HepG2 (cell line): ENCODE results near the gene FDXR. TPM values are rescaled to one million over a fixed set of nuclear protein-coding genes. Genes with fewer than 3 reads are reported as not detected.
A peak's percentile ranks its signal among the peaks of the same experiment; 100 is the strongest.

Experiments
- ATAC-seq: fragments of 200-7000 bp; cut with Tn5 transposase; 3 replicates; pipeline ENCODE4 v1.9.1; 2020; ENCODE audit warnings: mild to moderate bottlenecking, moderate library complexity
- BruUV-seq: library from RNA; stranded (reverse); fragments of 400-500 nt; replicated peaks from 2 replicates; lab custom pipeline; 2021; lab: Mats Ljungman, UMichigan
- CTCF ChIA-PET: fragments of 300-600 bp; formaldehyde crosslinking; extraction: SDS; loops from one replicate; lab custom pipeline; 2021; ENCODE audit warnings: low total read pairs, inconsistent platforms, low intra/inter-chr PET ratio; lab: Yijun Ruan, JAX
- POLR2A ChIA-PET: fragments of 350-600 bp; sonication (Branson Sonifier 250); formaldehyde crosslinking; loops from one replicate; lab custom pipeline; 2020; ENCODE audit warnings: antibody characterized with exemption, inconsistent platforms; lab: Yijun Ruan, JAX
- DNase-seq: peaks from one replicate; pipeline ENCODE4 v3.0.0-alpha.2; 2015; ENCODE audit warnings: low spot score
- FAIRE-seq: peaks from 3 replicates; lab custom pipeline; 2011; peaks lifted over from hg19 to GRCh38; lab: Jason Lieb, UNC
- H2AFZ ChIP-seq: one replicate; pipeline ENCODE4 v1.6.1; 2011; ENCODE audit warnings: low read length, inconsistent platforms
- H3K27ac ChIP-seq: fragments of 300-600 bp; 3 replicates; pipeline ENCODE4 v1.8.0; 2011; ENCODE audit warnings: mixed run types, mild to moderate bottlenecking, mixed read lengths, low read length, inconsistent platforms; ENCODE audit not compliant: insufficient read depth; ENCODE audit errors: extremely low read length
- H3K27me3 ChIP-seq, 2 experiments: fragments of 200-600 bp in 1 of 2; 2 replicates in 1 of 2; 3 replicates in 1 of 2; pipeline versions ENCODE4 v1.6.0 to v1.8.0; 2011; ENCODE audit warnings: low read length in 2 of 2, mild to moderate bottlenecking in 2 of 2, moderate library complexity in 2 of 2, inconsistent platforms in 1 of 2; ENCODE audit not compliant: insufficient read depth in 2 of 2, control insufficient read depth in 1 of 2
- H3K36me3 ChIP-seq, 2 experiments: fragments of 200-600 bp in 1 of 2; replicated peaks in 1 of 2; 2 replicates in 1 of 2; 3 replicates in 1 of 2; pipeline versions ENCODE4 v1.5.1 to v1.8.0; 2011; ENCODE audit warnings: low read length in 2 of 2, inconsistent platforms in 1 of 2; ENCODE audit not compliant: insufficient read depth in 2 of 2, control insufficient read depth in 1 of 2
- H3K4me1 ChIP-seq: 2 replicates; pipeline ENCODE4 v1.5.1; 2012; ENCODE audit warnings: low read length, inconsistent platforms; ENCODE audit not compliant: insufficient read depth
- H3K4me2 ChIP-seq: 2 replicates; pipeline ENCODE4 v1.6.0; 2011; ENCODE audit warnings: low read depth, low read length, inconsistent platforms
- H3K4me3 ChIP-seq, 3 experiments: fragments of 200-600 bp in 1 of 3; sonication (generic), shearing (Covaris generic) in 1 of 3; replicated peaks in 1 of 3; 2 replicates each; pipeline ENCODE4 v1.5.1; 2011 to 2016; ENCODE audit warnings: low read length in 3 of 3, inconsistent platforms in 2 of 3, low read depth in 2 of 3, mild to moderate bottlenecking in 2 of 3, control low read depth in 1 of 3, mixed read lengths in 1 of 3; ENCODE audit not compliant: insufficient read depth in 1 of 3
- H3K79me2 ChIP-seq: one replicate; pipeline ENCODE4 v1.6.1; 2011; ENCODE audit warnings: low read length, inconsistent platforms; ENCODE audit not compliant: insufficient read depth
- H3K9ac ChIP-seq: 2 replicates; pipeline ENCODE4 v1.6.0; 2011; ENCODE audit warnings: mild to moderate bottlenecking, low read depth, low read length, inconsistent platforms; ENCODE audit not compliant: insufficient read depth
- H3K9me3 ChIP-seq: 2 replicates; pipeline ENCODE4 v1.5.1; 2012; ENCODE audit warnings: mild to moderate bottlenecking, low read length
- H4K20me1 ChIP-seq: 2 replicates; pipeline ENCODE4 v1.6.0; 2011; ENCODE audit warnings: inconsistent platforms, mild to moderate bottlenecking, low read length, moderate library complexity; ENCODE audit not compliant: insufficient read depth
- CEBPB ChIP-seq: IDR thresholded peaks from 2 replicates; pipeline ENCODE4 v1.6.1; 2011; ENCODE audit warnings: low read depth, low read length, improper control_type of control experiment, borderline replicate concordance
- CEBPG ChIP-seq: IDR thresholded peaks from 2 replicates; pipeline ENCODE4 v1.6.1; 2016
- EHMT2 ChIP-seq: fragments of 200-600 bp; sonication (generic); IDR thresholded peaks from 2 replicates; pipeline ENCODE4 v1.7.0; 2017; ENCODE audit warnings: antibody characterized with exemption, low read depth, low read length, borderline replicate concordance
- GPN1 ChIP-seq: sonication (generic); formaldehyde crosslinking; IDR thresholded peaks from 2 replicates; pipeline ENCODE4 v1.5.1; 2020; ENCODE audit warnings: missing genetic modification reagents, borderline replicate concordance
- GTF3A ChIP-seq: sonication (generic); formaldehyde crosslinking; conservative IDR thresholded peaks from 2 replicates; pipeline ENCODE4 v1.4.0; 2020; ENCODE audit warnings: mild to moderate bottlenecking, missing genetic modification reagents
- KMT2A ChIP-seq: sonication (generic); formaldehyde crosslinking; IDR thresholded peaks from 2 replicates; pipeline ENCODE4 v1.4.0; 2020; ENCODE audit warnings: missing genetic modification reagents
- NFIB ChIP-seq: sonication (generic); formaldehyde crosslinking; IDR thresholded peaks from 2 replicates; pipeline ENCODE4 v1.9.0; 2021; ENCODE audit warnings: missing genetic modification reagents, mild to moderate bottlenecking, borderline replicate concordance
- SIX4 ChIP-seq: sonication (generic); formaldehyde crosslinking; IDR thresholded peaks from 2 replicates; pipeline ENCODE4 v1.4.0; 2020; ENCODE audit warnings: missing genetic modification reagents
- TARDBP ChIP-seq: sonication (generic); formaldehyde crosslinking; IDR thresholded peaks from 2 replicates; pipeline ENCODE4 v1.8.0; 2022; ENCODE audit warnings: mild to moderate bottlenecking, missing genetic modification reagents
- TFDP2 ChIP-seq: sonication (generic); formaldehyde crosslinking; IDR thresholded peaks from 2 replicates; pipeline ENCODE4 v1.4.0; 2020; ENCODE audit warnings: missing genetic modification reagents
- TOE1 ChIP-seq: sonication (generic); formaldehyde crosslinking; IDR thresholded peaks from 2 replicates; pipeline ENCODE4 v1.4.0; 2020; ENCODE audit warnings: mild to moderate bottlenecking, missing genetic modification reagents
- ZEB1 ChIP-seq: IDR thresholded peaks from 2 replicates; pipeline ENCODE4 v1.6.1; 2012; ENCODE audit warnings: mild to moderate bottlenecking, low read depth, inconsistent platforms; ENCODE audit not compliant: insufficient replicate concordance
- ZNF354B ChIP-seq: sonication (generic); formaldehyde crosslinking; IDR thresholded peaks from 2 replicates; pipeline ENCODE4 v1.8.0; 2022; ENCODE audit warnings: mild to moderate bottlenecking, missing genetic modification reagents
- ZNF639 ChIP-seq: conservative IDR thresholded peaks from 2 replicates; pipeline ENCODE4 v1.6.1; 2018; ENCODE audit warnings: missing genetic modification reagents
- ZNF687 ChIP-seq: sonication (generic); formaldehyde crosslinking; IDR thresholded peaks from 2 replicates; pipeline ENCODE4 v1.5.1; 2020; ENCODE audit warnings: mild to moderate bottlenecking, missing genetic modification reagents, moderate library complexity
- ZNF7 ChIP-seq: IDR thresholded peaks from 2 replicates; pipeline ENCODE4 v1.6.1; 2016; ENCODE audit warnings: missing biosample characterization, missing genetic modification reagents
- ZSCAN12 ChIP-seq: sonication (generic); formaldehyde crosslinking; IDR thresholded peaks from 2 replicates; pipeline ENCODE4 v1.9.0; 2021; ENCODE audit warnings: mild to moderate bottlenecking, missing genetic modification reagents
- WGBS: methylation state at CpG from one replicate; pipeline ENCODE4 v1.1.6; 2017; ENCODE audit warnings: low lambda C conversion rate; 5-methylcytosine and 5-hydroxymethylcytosine counted together
- in situ Hi-C: cut with HindIII; loops from 2 replicates; pipeline ENCODE4 v1.10.0; 2017; ENCODE audit warnings: low pct_unique_long_range_greater_than_20kb; ENCODE audit not compliant: extremely low pct_ligation_motif_present
- intact Hi-C: fragments of 100-400 bp; cut with micrococcal nuclease; formaldehyde crosslinking; loops from one replicate; pipeline ENCODE4 v1.10.0; 2022; ENCODE audit not compliant: unreplicated experiment
- polyA plus RNA-seq, 8 experiments: library from polyadenylated mRNA; depleted of rRNA in 3 of 8; stranded (reverse) in 7 of 8; unstranded in 1 of 8; fragments of >200 nt; fragmentation: Illumina TruSeq in 4 of 8; extraction: Trizol in 4 of 8; gene quantifications; 2 replicates each; pipeline versions ENCODE4 v1.2.1 to v1.2.3, GENCODE V29; 2011 to 2016; ENCODE audit warnings: low read depth in 4 of 8, missing spikeins in 1 of 8, mixed read lengths in 1 of 8; ENCODE audit not compliant: insufficient read depth in 1 of 8
- total RNA-seq, 5 experiments: library from RNA; depleted of rRNA; stranded (reverse); fragments of >200 nt; fragmentation: Illumina TruSeq; extraction: Trizol; gene quantifications; 2 replicates each; pipeline ENCODE4 v1.2.3, GENCODE V29; 2016; ENCODE audit warnings: low read depth in 1 of 5

FDXR gene
- total and polyA plus RNA-seq, 2 of the 13 experiments (the other 11 are each of a cell fraction or from before 2014, with no cell fraction given), result 23.4 to 116 TPM

GRCh38 chr17:74882517-74883240, 9.9 kb upstream of the FDXR start:
- peak; percentile 64 for ATAC-seq
- in situ Hi-C loops, result no loop called here
- H3K4me3 ChIP-seq, result no peak overlapping the region
- H3K4me1 ChIP-seq, result peaks cover 12% of the 10 kb centered on the region
- peaks cover 15 to 70% of the 10 kb centered on the region in 2 experiments; a peak in 4 of 5 replicates for H3K27me3 ChIP-seq
- H3K79me2 ChIP-seq, result no peaks in the 10 kb centered on the region
- no peak overlapping the region for H3K9ac ChIP-seq
- 29% methylated on average over 18 of the region's 20 CpGs for WGBS
- no peaks in the 10 kb centered on the region for H4K20me1 ChIP-seq
- intact Hi-C loops, result no loop called here
- no peaks in the 10 kb centered on the region for H3K9me3 ChIP-seq
- no peak for DNase-seq
- H3K4me2 ChIP-seq, result no peak overlapping the region
- CTCF ChIA-PET, result no interaction called here
- H2AFZ ChIP-seq, result no peak overlapping the region
- BruUV-seq, result no TSS peak
- no peak for TF ChIP-seq TARDBP (CRISPR knock-in tag)
- no peak for TF ChIP-seq ZNF639 (CRISPR knock-in tag)
- TF ChIP-seq GTF3A (CRISPR knock-in tag), result no peak
- TF ChIP-seq TFDP2 (CRISPR knock-in tag), result no peak
- no peak for TF ChIP-seq SIX4 (CRISPR knock-in tag)
- peak; percentile 21; the same call in 1 of the 2 replicates for TF ChIP-seq ZNF687 (CRISPR knock-in tag)
- 0 out of 2 replicates have a peak, but pooled peaks have one; percentile 6 for TF ChIP-seq CEBPG (CRISPR knock-in tag)
- no peak for TF ChIP-seq KMT2A (CRISPR knock-in tag)
- no peak for TF ChIP-seq ZNF354B (CRISPR knock-in tag)
- TF ChIP-seq EHMT2, result no peak
- TF ChIP-seq ZEB1, result no peak
- TF ChIP-seq ZNF7 (CRISPR knock-in tag), result no peak
- TF ChIP-seq GPN1 (CRISPR knock-in tag), result no peak
- TF ChIP-seq ZSCAN12 (CRISPR knock-in tag), result no peak
- no peak for TF ChIP-seq NFIB (CRISPR knock-in tag)
- peak; percentile 37; the same call in 1 of the 2 replicates for TF ChIP-seq CEBPB
- no peak for TF ChIP-seq TOE1 (CRISPR knock-in tag)
- TF ChIP-seq, all 625 proteins: peak for 3
- H3K36me3 ChIP-seq, result no peaks in the 10 kb centered on the region
- no peak overlapping the region for H3K27ac ChIP-seq
- POLR2A ChIA-PET, result interaction anchor here (2.8 kb wide), 1 partner anchor 10 kb away, joined by 17 read pairs; the partner anchor contains the start of gene FDXR
- FAIRE-seq, result no peak
